H9 (cell line): Measurements from ENCODE around the gene MAPK14. TPM values are rescaled to one million over a fixed set of nuclear protein-coding genes. Genes with fewer than 3 reads are reported as not detected.

Source experiments
- DNase-seq: peaks from one replicate; pipeline ENCODE4 v3.0.0-alpha.2; 2017
- H2AFZ ChIP-seq: one replicate; pipeline ENCODE4 v1.6.1; 2013; ENCODE audit warnings: mild to moderate bottlenecking, low read length, control low read depth, moderate library complexity
- H2AK5ac ChIP-seq: 2 replicates; pipeline ENCODE4 v1.6.1; 2013; ENCODE audit warnings: low read length, control low read depth, mixed read lengths; ENCODE audit not compliant: insufficient read length
- H2BK120ac ChIP-seq: one replicate; pipeline ENCODE4 v1.6.1; 2013; ENCODE audit warnings: low read depth, mild to moderate bottlenecking, low read length, control low read depth, inconsistent platforms; ENCODE audit not compliant: poor library complexity, severe bottlenecking
- H2BK12ac ChIP-seq: 2 replicates; pipeline ENCODE4 v1.6.1; 2013; ENCODE audit warnings: low read length, control low read depth, mixed read lengths, low read depth; ENCODE audit not compliant: insufficient read length
- H2BK15ac ChIP-seq: 2 replicates; pipeline ENCODE4 v1.6.1; 2013; ENCODE audit warnings: low read depth, low read length, control low read depth
- H2BK20ac ChIP-seq: one replicate; pipeline ENCODE4 v1.6.1; 2013; ENCODE audit warnings: low read depth, mild to moderate bottlenecking, low read length, control low read depth, inconsistent platforms; ENCODE audit not compliant: poor library complexity, severe bottlenecking
- H2BK5ac ChIP-seq: 2 replicates; pipeline ENCODE4 v1.6.1; 2013; ENCODE audit warnings: low read length, control low read depth, mixed read lengths; ENCODE audit not compliant: insufficient read length
- H3K14ac ChIP-seq: 2 replicates; pipeline ENCODE4 v1.6.1; 2013; ENCODE audit warnings: low read length, control low read depth; ENCODE audit not compliant: insufficient read depth
- H3K18ac ChIP-seq: 2 replicates; pipeline ENCODE4 v1.6.1; 2013; ENCODE audit warnings: low read depth, mild to moderate bottlenecking, mixed read lengths, low read length, control low read depth; ENCODE audit not compliant: insufficient read length
- H3K23ac ChIP-seq: 2 replicates; pipeline ENCODE4 v1.6.1; 2013; ENCODE audit warnings: low read length, control low read depth, mixed read lengths, low read depth; ENCODE audit not compliant: insufficient read length
- H3K23me2 ChIP-seq: 2 replicates; pipeline ENCODE4 v1.6.1; 2013; ENCODE audit warnings: low read depth, mild to moderate bottlenecking, mixed read lengths, low read length, control low read depth; ENCODE audit not compliant: insufficient read length, poor library complexity, severe bottlenecking
- H3K27ac ChIP-seq: 2 replicates; pipeline ENCODE4 v1.5.1; 2013; ENCODE audit warnings: low read length, control low read depth, mixed read lengths, low read depth; ENCODE audit not compliant: insufficient read length
- H3K27me3 ChIP-seq: 2 replicates; pipeline ENCODE4 v1.6.1; 2013; ENCODE audit warnings: low read length, control low read depth, inconsistent platforms; ENCODE audit not compliant: insufficient read depth
- H3K4ac ChIP-seq: 2 replicates; pipeline ENCODE4 v1.6.1; 2013; ENCODE audit warnings: low read depth, mild to moderate bottlenecking, control low read depth, inconsistent platforms, low read length, moderate library complexity
- H3K4me1 ChIP-seq: 2 replicates; pipeline ENCODE4 v1.6.1; 2013; ENCODE audit warnings: low read length, control low read depth, inconsistent platforms; ENCODE audit not compliant: insufficient read depth
- H3K4me2 ChIP-seq: 2 replicates; pipeline ENCODE4 v1.6.1; 2013; ENCODE audit warnings: low read length, control low read depth, mixed read lengths; ENCODE audit not compliant: insufficient read length, insufficient read depth
- H3K56ac ChIP-seq: 2 replicates; pipeline ENCODE4 v1.6.1; 2013; ENCODE audit warnings: low read depth, mild to moderate bottlenecking, mixed read lengths, low read length, control low read depth; ENCODE audit not compliant: insufficient read length
- H3K79me1 ChIP-seq: 2 replicates; pipeline ENCODE4 v1.6.1; 2013; ENCODE audit warnings: low read depth, mild to moderate bottlenecking, moderate library complexity, low read length, control low read depth, inconsistent platforms; ENCODE audit not compliant: insufficient read depth, poor library complexity, severe bottlenecking
- H3K79me2 ChIP-seq: 2 replicates; pipeline ENCODE4 v1.6.1; 2013; ENCODE audit warnings: low read length, control low read depth, inconsistent platforms; ENCODE audit not compliant: insufficient read depth
- H3K9ac ChIP-seq: 2 replicates; pipeline ENCODE4 v1.6.1; 2013; ENCODE audit warnings: low read length, control low read depth, mixed read lengths; ENCODE audit not compliant: insufficient read length; ENCODE audit errors: extremely low read depth
- H3K9me3 ChIP-seq: one replicate; pipeline ENCODE4 v1.6.1; 2013; ENCODE audit warnings: low read depth, low read length, inconsistent platforms; ENCODE audit not compliant: control insufficient read depth
- H3T11ph ChIP-seq: one replicate; pipeline ENCODE4 v1.6.1; 2013; ENCODE audit warnings: mild to moderate bottlenecking, low read length, control low read depth, inconsistent platforms
- H4K20me1 ChIP-seq: one replicate; pipeline ENCODE4 v1.6.1; 2013; ENCODE audit not compliant: control insufficient read depth, insufficient read length, insufficient read depth
- H4K5ac ChIP-seq: 2 replicates; pipeline ENCODE4 v1.6.1; 2013; ENCODE audit warnings: low read depth, mild to moderate bottlenecking, mixed read lengths, low read length, control low read depth; ENCODE audit not compliant: insufficient read length
- H4K8ac ChIP-seq: replicated peaks from 2 replicates; pipeline ENCODE4 v1.6.1; 2013; ENCODE audit warnings: low read length, control low read depth, mixed read lengths, low read depth; ENCODE audit not compliant: insufficient read length
- H4K91ac ChIP-seq: 2 replicates; pipeline ENCODE4 v1.6.1; 2013; ENCODE audit warnings: low read depth, mild to moderate bottlenecking, moderate library complexity, mixed read lengths, low read length, control low read depth; ENCODE audit not compliant: insufficient read length
- H3K27ac Mint-ChIP-seq, 3 experiments: 2 replicates in 2 of 3; 3 replicates in 1 of 3; pipeline ENCODE4 v1.8.0; 2020 to 2021; ENCODE audit warnings: mixed read lengths in 3 of 3, mild to moderate bottlenecking in 1 of 3, moderate library complexity in 1 of 3
- H3K27me3 Mint-ChIP-seq: 2 replicates; pipeline ENCODE4 v1.8.0; 2021; ENCODE audit warnings: low read depth, mild to moderate bottlenecking, moderate library complexity, mixed read lengths
- H3K36me3 Mint-ChIP-seq, 3 experiments: 2 replicates in 2 of 3; 3 replicates in 1 of 3; pipeline ENCODE4 v1.8.0; 2020 to 2021; ENCODE audit warnings: low read depth in 3 of 3, mixed read lengths in 3 of 3; ENCODE audit not compliant: insufficient read depth in 1 of 3
- H3K4me1 Mint-ChIP-seq, 2 experiments: 2 replicates each; pipeline ENCODE4 v1.8.0; 2020; ENCODE audit warnings: mixed read lengths in 2 of 2
- H3K4me3 Mint-ChIP-seq, 2 experiments: 2 replicates in 1 of 2; 3 replicates in 1 of 2; pipeline ENCODE4 v1.8.0; 2020 to 2021; ENCODE audit warnings: mild to moderate bottlenecking in 2 of 2, mixed read lengths in 2 of 2, moderate library complexity in 1 of 2
- H3K9me3 Mint-ChIP-seq, 2 experiments: 2 replicates in 1 of 2; 3 replicates in 1 of 2; pipeline ENCODE4 v1.8.0; 2020; ENCODE audit warnings: mild to moderate bottlenecking in 2 of 2, mixed read lengths in 2 of 2, moderate library complexity in 1 of 2
- CTCF ChIP-seq: fragments of 200-600 bp; sonication (generic); conservative IDR thresholded peaks from 3 replicates; pipeline ENCODE4 v1.8.0; 2021; ENCODE audit warnings: antibody characterized with exemption, mild to moderate bottlenecking
- total RNA-seq: library from RNA; stranded (reverse); gene quantifications from 2 replicates; pipeline ENCODE4 v1.2.1, GENCODE V29; 2021

Gene MAPK14
- total RNA-seq, 1 experiment from 2014 or later: 40.5 TPM

- no peaks in the 10 kb centered on the region for H3K9me3 Mint-ChIP-seq
- Histone ChIP-seq H2AK5ac (no peak overlapping the region), H3K4me1 (no peaks in the 10 kb centered on the region), H3K27ac (no peak overlapping the region), H2BK12ac (no peak overlapping the region), H2BK15ac (no peak overlapping the region), H3K23ac (no peak overlapping the region), H3K23me2 (no peaks in the 10 kb centered on the region), H3K79me2 (no peaks in the 10 kb centered on the region), H3T11ph (no peak overlapping the region), H3K18ac (no peak overlapping the region), H4K20me1 (no peaks in the 10 kb centered on the region), H2BK5ac (no peak overlapping the region), H4K8ac (no peak overlapping the region), H3K79me1 (no peaks in the 10 kb centered on the region), H2BK20ac (no peak overlapping the region), H4K5ac (no peak overlapping the region), H2AFZ (no peak overlapping the region), H3K56ac (no peak overlapping the region), H3K14ac (no peak overlapping the region), H3K9ac (no peak overlapping the region), H3K4me2 (no peak overlapping the region), H3K27me3 (no peaks in the 10 kb centered on the region), H4K91ac (no peak overlapping the region), H3K4ac (no peak overlapping the region), H2BK120ac (no peak overlapping the region), H3K9me3 (no peaks in the 10 kb centered on the region)
- no peaks in the 10 kb centered on the region for H3K36me3 Mint-ChIP-seq
- H3K4me1 Mint-ChIP-seq: peaks cover 6 to 13% of the 10 kb centered on the region in 2 experiments
- H3K27me3 Mint-ChIP-seq: no peaks in the 10 kb centered on the region
- no peak for TF ChIP-seq CTCF
- DNase-seq: no peak
- no peak overlapping the region for H3K27ac Mint-ChIP-seq
- no peak overlapping the region for H3K4me3 Mint-ChIP-seq
These were observed 40.4 kb downstream of the MAPK14 start for GRCh38 chr6:36068012-36068392.
